GM19328 (cell line): ENCODE measurements around the gene UBQLN3.

ENCODE experiments used
- ATAC-seq: cut with Tn5 transposase; IDR thresholded peaks from one replicate; pipeline ENCODE4 v1.9.1; 2021; ENCODE audit warnings: mild to moderate bottlenecking, moderate library complexity; ENCODE audit not compliant: unreplicated experiment

The UBQLN3 gene

GRCh38 chr11:5509803-5510202, at the start of gene UBQLN3:
TSS of gene UBQLN3 (minus strand) at chr11:5509957. CDS start at chr11:5509558, 399 bp downstream.
- ATAC-seq = no peak

GRCh38 chr11:5557751-5558150, 48.0 kb upstream of the UBQLN3 start:
- ATAC-seq = no peak

GRCh38 chr11:5556596-5557188, 46.9 kb upstream of the UBQLN3 start:
- ATAC-seq = no peak

GRCh38 chr11:5553343-5553742, 43.6 kb upstream of the UBQLN3 start:
- ATAC-seq = no peak

GRCh38 chr11:5550440-5551095, 40.8 kb upstream of the UBQLN3 start:
- no peak for ATAC-seq

GRCh38 chr11:5548440-5548839, 38.7 kb upstream of the UBQLN3 start, which contains the start of gene OR52H1:
TSS of gene OR52H1 (minus strand) at chr11:5548540. CDS start at chr11:5545505, 3,035 bp downstream.
- ATAC-seq = no peak

- no peak for ATAC-seq
These were observed 38.2 kb upstream of the UBQLN3 start for GRCh38 chr11:5547982-5548381.

- ATAC-seq = no peak
These were observed 36.7 kb upstream of the UBQLN3 start for GRCh38 chr11:5546457-5546856.

- no peak for ATAC-seq
These were observed 31.7 kb upstream of the UBQLN3 start for GRCh38 chr11:5541427-5541826.

GRCh38 chr11:5536482-5536881, 26.7 kb upstream of the UBQLN3 start:
- no peak for ATAC-seq

- no peak for ATAC-seq
These were observed 24.3 kb upstream of the UBQLN3 start for GRCh38 chr11:5534046-5534445.

GRCh38 chr11:5531053-5531831, 21.5 kb upstream of the UBQLN3 start:
- ATAC-seq = no peak

GRCh38 chr11:5528495-5528894, 18.7 kb upstream of the UBQLN3 start:
- ATAC-seq = no peak

GRCh38 chr11:5527716-5528115, 18.0 kb upstream of the UBQLN3 start:
- ATAC-seq = no peak

GRCh38 chr11:5524756-5525155, 15.0 kb upstream of the UBQLN3 start:
- ATAC-seq = no peak

GRCh38 chr11:5522308-5522707, 12.6 kb upstream of the UBQLN3 start:
- no peak for ATAC-seq

- ATAC-seq = no peak
These were observed 11.8 kb upstream of the UBQLN3 start for GRCh38 chr11:5521540-5521939.

- ATAC-seq = no peak
These were observed 6.8 kb upstream of the UBQLN3 start, which contains the start of gene UBQLNL for GRCh38 chr11:5516599-5516998. TSS of gene UBQLNL (minus strand) at chr11:5516699. CDS start at chr11:5516441, 258 bp downstream.

- ATAC-seq = no peak
These were observed 5.1 kb upstream of the UBQLN3 start for GRCh38 chr11:5514841-5515240.

- no peak for ATAC-seq
These were observed 1.2 kb downstream of the UBQLN3 start for GRCh38 chr11:5508605-5509004.

GRCh38 chr11:5507933-5508305, 1.8 kb downstream of the UBQLN3 start:
- ATAC-seq = no peak
